ENCODE measurements around the gene SIK3.

Gene SIK3

DNA sequence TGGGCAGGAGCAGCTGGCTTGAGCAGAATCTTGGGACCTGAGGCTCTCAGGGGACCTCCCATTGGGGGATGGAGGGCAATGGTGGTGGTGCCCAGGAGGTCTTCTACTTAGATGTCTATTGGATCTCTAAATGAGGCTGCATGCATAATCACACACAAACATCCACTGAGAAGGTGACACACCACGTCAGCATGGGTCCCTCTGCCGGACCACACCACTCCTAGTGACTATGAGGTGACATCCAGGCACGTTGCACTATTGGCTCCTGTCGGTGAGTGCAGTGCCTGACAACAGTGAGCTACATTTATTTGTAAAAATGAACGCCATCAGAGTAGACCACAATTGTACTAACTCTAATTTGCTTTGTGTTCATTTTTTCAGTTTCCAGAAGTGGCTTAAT is 272.8 kb downstream of the SIK3 start:
- TF ChIP-seq POLR2AphosphoS5 (IDR thresholded peaks at IDR 0.05; ENCODE audit: low read depth, low read length) (no peak), TAF1 (IDR thresholded peaks at IDR 0.05; ENCODE audit: borderline replicate concordance, insufficient read depth, low read length) (no peak), FOXP2 (optimal IDR thresholded peaks at IDR 0.05; ENCODE audit: borderline replicate concordance, extremely low read depth, extremely low read length, insufficient read depth) (no peak), SIN3A (IDR thresholded peaks at IDR 0.05; ENCODE audit: borderline replicate concordance, insufficient read depth, low read length) (no peak)
- TF ChIP-seq, protein P1, sequence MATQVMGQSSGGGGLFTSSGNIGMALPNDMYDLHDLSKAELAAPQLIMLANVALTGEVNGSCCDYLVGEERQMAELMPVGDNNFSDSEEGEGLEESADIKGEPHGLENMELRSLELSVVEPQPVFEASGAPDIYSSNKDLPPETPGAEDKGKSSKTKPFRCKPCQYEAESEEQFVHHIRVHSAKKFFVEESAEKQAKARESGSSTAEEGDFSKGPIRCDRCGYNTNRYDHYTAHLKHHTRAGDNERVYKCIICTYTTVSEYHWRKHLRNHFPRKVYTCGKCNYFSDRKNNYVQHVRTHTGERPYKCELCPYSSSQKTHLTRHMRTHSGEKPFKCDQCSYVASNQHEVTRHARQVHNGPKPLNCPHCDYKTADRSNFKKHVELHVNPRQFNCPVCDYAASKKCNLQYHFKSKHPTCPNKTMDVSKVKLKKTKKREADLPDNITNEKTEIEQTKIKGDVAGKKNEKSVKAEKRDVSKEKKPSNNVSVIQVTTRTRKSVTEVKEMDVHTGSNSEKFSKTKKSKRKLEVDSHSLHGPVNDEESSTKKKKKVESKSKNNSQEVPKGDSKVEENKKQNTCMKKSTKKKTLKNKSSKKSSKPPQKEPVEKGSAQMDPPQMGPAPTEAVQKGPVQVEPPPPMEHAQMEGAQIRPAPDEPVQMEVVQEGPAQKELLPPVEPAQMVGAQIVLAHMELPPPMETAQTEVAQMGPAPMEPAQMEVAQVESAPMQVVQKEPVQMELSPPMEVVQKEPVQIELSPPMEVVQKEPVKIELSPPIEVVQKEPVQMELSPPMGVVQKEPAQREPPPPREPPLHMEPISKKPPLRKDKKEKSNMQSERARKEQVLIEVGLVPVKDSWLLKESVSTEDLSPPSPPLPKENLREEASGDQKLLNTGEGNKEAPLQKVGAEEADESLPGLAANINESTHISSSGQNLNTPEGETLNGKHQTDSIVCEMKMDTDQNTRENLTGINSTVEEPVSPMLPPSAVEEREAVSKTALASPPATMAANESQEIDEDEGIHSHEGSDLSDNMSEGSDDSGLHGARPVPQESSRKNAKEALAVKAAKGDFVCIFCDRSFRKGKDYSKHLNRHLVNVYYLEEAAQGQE (IDR thresholded peaks at IDR 0.05; ENCODE audit: insufficient read depth in 1 of 2, low read depth in 2 of 2, low read length in 2 of 2), result no peak

DNA sequence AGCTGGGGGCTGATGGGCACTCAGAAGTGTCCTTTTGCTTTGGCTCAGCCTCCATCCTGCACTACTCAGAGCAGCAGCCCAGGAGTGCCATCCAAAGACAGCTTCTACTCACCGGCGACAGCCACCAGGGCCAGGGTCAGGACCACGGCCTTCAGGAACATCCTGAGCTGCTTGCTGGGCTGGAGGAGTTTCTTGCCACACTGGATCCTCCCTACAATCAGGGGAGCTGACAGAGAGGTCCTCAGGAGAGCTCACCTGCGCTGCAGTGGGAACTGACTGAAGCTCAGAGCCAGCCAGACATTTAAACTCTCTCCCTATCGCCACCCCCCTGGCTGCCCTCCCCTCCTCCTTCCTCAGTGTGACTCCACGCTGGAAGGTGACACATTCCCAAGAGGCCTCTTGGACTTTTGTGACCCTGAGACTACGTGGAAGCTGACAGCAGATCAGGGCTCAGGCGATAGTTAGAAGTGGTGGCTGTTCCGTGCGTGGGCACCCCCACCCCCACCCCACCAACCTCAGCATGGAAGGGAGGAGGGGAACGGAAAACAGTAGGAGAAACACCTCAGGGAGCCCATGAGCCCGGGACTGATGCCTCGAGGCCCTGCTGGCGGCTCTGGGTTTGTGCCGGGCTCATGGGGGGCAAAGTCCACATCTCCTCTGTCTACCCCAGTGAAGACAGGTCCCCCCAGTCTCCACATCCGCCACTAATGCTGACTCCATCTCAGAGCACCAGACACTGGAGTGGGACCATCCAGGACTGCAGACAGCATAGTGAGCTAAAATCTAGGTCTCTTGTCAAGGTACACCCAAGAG is 275.0 kb downstream of the SIK3 start, which contains the start of gene APOA4:
Gene APOA4, minus strand, starts transcription at position 274 of the 813 bp plus-strand sequence. Its CDS starts 113 bp downstream, at position 161.
- TF ChIP-seq TAF1 (IDR thresholded peaks at IDR 0.05; ENCODE audit: borderline replicate concordance, insufficient read depth, low read length) (no peak), POLR2AphosphoS5 (IDR thresholded peaks at IDR 0.05; ENCODE audit: low read depth, low read length) (no peak), SIN3A (IDR thresholded peaks at IDR 0.05; ENCODE audit: borderline replicate concordance, insufficient read depth, low read length) (no peak), FOXP2 (optimal IDR thresholded peaks at IDR 0.05; ENCODE audit: borderline replicate concordance, extremely low read depth, extremely low read length, insufficient read depth) (no peak)
- TF ChIP-seq, protein P1 (IDR thresholded peaks at IDR 0.05; ENCODE audit: insufficient read depth in 1 of 2, low read depth in 2 of 2, low read length in 2 of 2), result no peak

DNA sequence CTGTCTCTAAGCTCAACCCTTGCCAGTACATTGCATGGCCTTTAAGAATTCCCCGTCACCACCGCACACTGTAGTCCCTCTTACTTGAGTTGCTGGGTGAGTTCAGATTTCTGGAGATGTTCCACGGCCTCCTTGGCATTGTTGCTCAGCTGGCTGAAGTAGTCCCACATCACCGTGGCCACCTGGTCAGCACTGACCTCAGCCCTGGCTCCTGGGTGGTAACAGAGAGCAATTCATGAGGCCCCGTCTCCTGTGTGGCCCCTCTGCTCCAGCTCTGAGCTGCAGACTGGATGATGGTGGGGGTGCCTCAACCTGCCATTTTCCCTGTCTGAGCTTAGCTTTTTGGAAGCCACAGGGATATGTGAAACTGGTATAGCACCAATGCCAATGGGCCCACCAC is 275.7 kb downstream of the SIK3 start:
- TF ChIP-seq SIN3A (IDR thresholded peaks at IDR 0.05; ENCODE audit: borderline replicate concordance, insufficient read depth, low read length), result no peak
- no peak for TF ChIP-seq FOXP2 (optimal IDR thresholded peaks at IDR 0.05; ENCODE audit: borderline replicate concordance, extremely low read depth, extremely low read length, insufficient read depth)
- TF ChIP-seq TAF1 (IDR thresholded peaks at IDR 0.05; ENCODE audit: borderline replicate concordance, insufficient read depth, low read length), result no peak
- no peak for TF ChIP-seq POLR2AphosphoS5 (IDR thresholded peaks at IDR 0.05; ENCODE audit: low read depth, low read length)
- TF ChIP-seq, protein P1 (IDR thresholded peaks at IDR 0.05; ENCODE audit: insufficient read depth in 1 of 2, low read depth in 2 of 2, low read length in 2 of 2), result no peak

DNA sequence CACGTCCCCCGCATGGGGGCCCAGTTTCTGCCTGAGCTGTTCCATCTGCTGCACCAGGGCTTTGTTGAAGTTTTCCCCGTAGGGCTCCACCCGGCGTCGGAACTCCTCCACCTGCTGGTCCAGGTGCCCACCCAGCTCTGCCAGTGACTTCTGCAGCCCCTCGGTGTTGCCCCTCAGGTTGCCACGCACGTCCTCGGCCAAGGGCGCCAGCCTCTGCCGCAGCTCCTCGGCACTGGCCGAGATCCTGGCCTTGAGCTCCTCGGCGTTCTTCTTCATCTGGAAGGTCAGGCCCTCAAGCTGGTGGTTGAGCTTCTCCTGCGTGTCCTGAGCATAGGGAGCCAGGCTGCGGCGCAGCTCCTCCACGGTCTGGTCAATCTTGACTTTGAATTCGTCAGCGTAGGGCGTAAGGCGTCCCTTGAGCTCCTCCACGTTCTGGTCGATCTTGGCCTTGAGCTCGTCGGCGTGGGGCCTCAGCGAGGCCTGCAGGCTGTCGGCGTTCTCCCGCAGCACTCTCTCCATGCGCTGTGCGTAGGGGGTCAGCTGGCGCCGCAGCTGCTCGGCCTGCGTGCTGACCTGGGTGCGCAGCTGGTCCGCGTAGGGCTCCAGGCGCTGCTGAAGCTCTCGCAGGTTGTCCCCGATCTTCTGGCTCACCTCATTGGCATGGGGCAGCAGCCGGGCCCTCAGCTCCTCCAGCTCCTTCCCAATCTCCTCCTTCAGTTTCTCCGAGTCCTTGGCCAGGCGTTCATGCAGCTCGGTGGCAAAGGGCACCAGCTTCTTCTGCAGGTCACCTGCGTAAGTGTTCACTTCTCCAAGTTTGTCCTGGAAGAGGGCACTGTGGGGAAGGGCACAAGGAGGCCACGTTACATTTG is 276.9 kb downstream of the SIK3 start:
- no peak for TF ChIP-seq FOXP2 (optimal IDR thresholded peaks at IDR 0.05; ENCODE audit: borderline replicate concordance, extremely low read depth, extremely low read length, insufficient read depth)
- no peak for TF ChIP-seq SIN3A (IDR thresholded peaks at IDR 0.05; ENCODE audit: borderline replicate concordance, insufficient read depth, low read length)
- no peak for TF ChIP-seq POLR2AphosphoS5 (IDR thresholded peaks at IDR 0.05; ENCODE audit: low read depth, low read length)
- TF ChIP-seq TAF1 (IDR thresholded peaks at IDR 0.05; ENCODE audit: borderline replicate concordance, insufficient read depth, low read length), result no peak

DNA sequence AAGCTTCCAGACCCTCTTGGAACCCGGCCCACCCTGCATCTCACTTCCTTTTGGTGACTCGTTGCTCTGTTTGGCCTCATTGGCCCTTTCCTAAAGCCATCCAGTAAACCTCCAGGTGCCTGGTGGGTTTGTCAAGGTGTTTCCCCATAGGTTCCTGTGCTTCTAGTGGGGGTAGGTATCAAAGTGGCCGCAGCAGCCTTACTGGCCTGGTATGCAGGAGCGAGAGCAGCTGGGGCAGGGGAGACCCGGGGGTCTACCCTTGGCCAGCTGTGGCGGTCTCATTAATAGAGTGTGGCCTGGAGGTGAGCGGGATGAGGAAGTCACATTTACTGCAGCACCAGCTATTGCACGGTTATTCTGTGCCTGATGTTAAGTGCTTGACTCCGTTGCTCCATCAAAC is 279.2 kb downstream of the SIK3 start:
- TF ChIP-seq SIN3A (IDR thresholded peaks at IDR 0.05; ENCODE audit: borderline replicate concordance, insufficient read depth, low read length) (no peak), POLR2AphosphoS5 (IDR thresholded peaks at IDR 0.05; ENCODE audit: low read depth, low read length) (no peak), TAF1 (IDR thresholded peaks at IDR 0.05; ENCODE audit: borderline replicate concordance, insufficient read depth, low read length) (no peak), FOXP2 (optimal IDR thresholded peaks at IDR 0.05; ENCODE audit: borderline replicate concordance, extremely low read depth, extremely low read length, insufficient read depth) (no peak)
- TF ChIP-seq, protein P1 (IDR thresholded peaks at IDR 0.05; ENCODE audit: insufficient read depth in 1 of 2, low read depth in 2 of 2, low read length in 2 of 2), result no peak
